A204.1 (cell line): ENCODE data around the gene FBXO10.
"Not testable (repeated sequence)": the region's sequence is repeated elsewhere in the genome, so short reads cannot be mapped to it uniquely, and the experiment has no call there.

Experiments used
- FAIRE-seq: peaks from 2 replicates; lab custom pipeline; 2012; peaks lifted over from hg19 to GRCh38; lab: Jason Lieb, UNC

Gene FBXO10

GRCh38 chr9:37477443-37477842, 98.7 kb downstream of the FBXO10 start:
- not testable (repeated sequence) for FAIRE-seq

- no peak for FAIRE-seq
Measured at GRCh38 chr9:37476930-37477329, 99.2 kb downstream of the FBXO10 start.

DNA sequence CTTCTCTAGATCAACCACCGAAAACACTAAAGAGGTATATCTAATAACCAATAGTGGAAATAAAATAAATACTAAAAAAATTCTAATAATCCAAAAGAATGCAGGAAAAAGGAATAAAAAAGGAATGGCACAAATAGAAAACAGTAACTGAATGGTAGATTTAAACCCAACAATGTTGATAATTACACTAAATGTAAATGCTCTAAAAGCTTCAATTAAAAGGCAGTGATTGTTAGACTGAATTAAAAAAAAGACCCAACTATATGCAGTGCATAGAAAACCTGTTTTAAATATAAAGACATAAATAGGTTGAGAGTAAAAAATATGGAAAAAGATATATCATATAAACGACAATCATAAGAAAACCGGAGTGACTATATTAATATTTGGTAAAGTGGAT, 101.7 kb downstream of the FBXO10 start:
- FAIRE-seq, result peak; percentile 41

DNA sequence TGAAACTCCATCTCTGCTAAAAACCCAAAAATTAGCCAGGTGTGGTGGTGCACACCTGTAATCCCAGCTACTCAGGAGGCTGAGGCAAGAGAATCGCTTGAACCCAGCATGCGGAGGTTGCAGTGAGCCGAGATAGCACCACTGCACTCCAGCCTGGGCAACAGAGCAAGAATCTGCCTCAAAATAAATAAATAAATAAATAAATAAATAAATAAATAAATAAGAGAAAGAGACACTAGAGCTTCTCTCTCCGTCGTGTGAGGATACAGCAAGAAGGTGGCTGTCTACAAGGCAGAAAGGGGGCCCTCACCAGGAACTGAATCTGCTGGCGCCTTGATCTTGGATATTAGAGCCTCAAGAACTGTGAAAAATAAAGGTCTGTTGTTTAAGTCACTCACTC, 102.2 kb downstream of the FBXO10 start:
- FAIRE-seq, result not testable (repeated sequence)

GRCh38 chr9:37471942-37472684, 104.1 kb downstream of the FBXO10 start:
- FAIRE-seq, result peak; percentile 100

GRCh38 chr9:37468620-37469019, 107.6 kb downstream of the FBXO10 start:
- no peak for FAIRE-seq

- not testable (repeated sequence) for FAIRE-seq
Measured at GRCh38 chr9:37467530-37467929, 108.7 kb downstream of the FBXO10 start.

DNA sequence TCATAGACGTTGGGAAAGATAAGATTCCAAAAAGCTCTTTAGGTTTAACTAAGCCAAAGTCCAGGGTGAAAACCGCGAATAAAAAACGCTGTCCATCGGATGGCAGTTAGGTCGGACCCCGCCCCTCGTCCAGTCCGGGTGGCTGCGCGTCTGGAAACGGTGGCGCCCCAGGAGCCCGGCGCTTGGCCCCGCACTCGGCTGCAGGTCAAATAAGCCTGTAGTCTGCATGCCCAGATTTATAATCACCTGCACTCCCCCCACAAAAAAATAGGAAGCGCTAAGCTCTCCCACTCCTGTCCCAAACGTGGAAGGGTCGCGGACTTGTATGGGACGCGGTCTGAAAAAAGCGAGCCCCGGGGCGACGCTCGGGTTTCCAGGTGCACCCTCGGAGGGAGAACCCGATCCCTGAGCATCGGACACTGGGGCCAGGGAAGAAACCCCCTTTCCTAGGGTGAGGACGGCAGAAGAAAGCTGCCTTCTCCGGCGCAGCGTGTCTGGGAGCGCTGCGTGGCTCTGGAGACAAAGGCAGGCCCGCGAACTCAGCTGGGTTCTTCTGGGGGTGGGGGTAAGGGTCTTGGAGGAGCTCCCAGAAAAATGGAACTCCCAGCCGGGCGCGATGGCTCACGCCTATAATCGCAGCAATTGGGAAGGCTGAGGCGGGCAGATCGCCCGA, 110.0 kb downstream of the FBXO10 start:
- FAIRE-seq, result peak; percentile 43

- FAIRE-seq, result peak; percentile 99
Measured at GRCh38 chr9:37465249-37466036, 110.7 kb downstream of the FBXO10 start, which contains the start of gene ZBTB5. Gene ZBTB5, minus strand, starts transcription at chr9:37465450. Its CDS starts 22,899 bp downstream, at chr9:37442551.

DNA sequence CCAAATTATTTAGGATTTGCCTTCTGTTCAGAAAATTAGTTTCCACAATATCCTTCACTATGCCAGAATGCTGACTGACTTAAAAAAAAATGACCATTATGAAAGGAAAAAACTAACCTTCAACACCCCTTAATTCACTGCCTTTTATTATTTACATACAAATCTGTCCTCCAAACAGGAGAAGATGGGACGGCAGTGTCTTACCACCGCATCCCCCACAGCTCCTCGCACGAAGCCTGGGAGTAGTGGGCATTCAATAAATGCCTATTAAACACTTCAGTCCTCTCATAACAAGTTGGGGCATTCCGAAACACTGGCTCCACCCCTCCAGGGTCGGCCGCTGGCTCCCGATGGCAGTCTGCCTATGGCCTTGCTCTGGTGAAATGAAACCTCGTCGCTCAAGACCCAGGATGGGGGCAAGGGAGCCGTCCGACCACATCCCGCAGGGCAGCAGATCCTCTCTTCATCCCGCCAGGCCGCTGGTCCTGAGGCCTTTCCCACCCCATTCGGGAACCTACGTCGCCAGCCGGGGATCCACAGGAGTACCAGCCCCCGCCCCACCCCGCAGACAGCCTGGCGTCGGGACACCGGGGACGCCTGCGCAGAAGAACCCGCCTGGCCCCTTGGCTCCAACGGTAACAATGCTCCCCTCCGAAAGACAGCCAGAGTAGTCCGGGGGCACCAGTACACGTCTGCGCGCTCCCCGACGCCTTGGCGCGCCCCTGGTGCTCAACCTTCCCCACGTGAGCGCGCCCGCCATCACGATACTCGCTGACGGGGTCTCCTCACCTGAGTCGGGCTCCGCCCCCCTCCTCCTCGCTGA, 111.5 kb downstream of the FBXO10 start:
- FAIRE-seq, result no peak

GRCh38 chr9:37464006-37464405, 112.2 kb downstream of the FBXO10 start:
- FAIRE-seq, result no peak
